Activated CD8-positive, alpha-beta T cell treated with anti-CD3 and anti-CD28 coated beads for 36 hours (primary cell): ENCODE measurements around the gene PARS2. TPM values are rescaled to one million over a fixed set of nuclear protein-coding genes. Genes with fewer than 3 reads are reported as not detected.

ENCODE experiments used
- ATAC-seq: fragments of 200-7000 bp; cut with Tn5 transposase; one replicate; pipeline ENCODE4 v1.10.0; 2021; ENCODE audit warnings: mild to moderate bottlenecking, moderate library complexity
- CTCF ChIA-PET: fragments of 350-600 bp; sonication (Branson Sonifier 250); formaldehyde crosslinking; loops from one replicate; lab custom pipeline; 2021; ENCODE audit warnings: antibody characterized with exemption; lab: Charles Lee
- POLR2A ChIA-PET: fragments of 350-600 bp; sonication (Branson Sonifier 250); formaldehyde crosslinking; loops from one replicate; lab custom pipeline; 2021; ENCODE audit warnings: antibody characterized with exemption; lab: Charles Lee
- DNase-seq: peaks from one replicate; pipeline ENCODE4 v3.0.0-alpha.2; 2020
- H3K27ac Mint-ChIP-seq: one replicate; pipeline ENCODE4 v1.8.0; 2021; ENCODE audit warnings: mild to moderate bottlenecking, mixed read lengths
- H3K27me3 Mint-ChIP-seq: one replicate; pipeline ENCODE4 v1.8.0; 2021; ENCODE audit warnings: mixed read lengths
- H3K36me3 Mint-ChIP-seq: one replicate; pipeline ENCODE4 v1.8.0; 2021; ENCODE audit warnings: low read depth, mixed read lengths
- H3K4me1 Mint-ChIP-seq: one replicate; pipeline ENCODE4 v1.8.0; 2021; ENCODE audit warnings: low read depth, mixed read lengths
- H3K4me3 Mint-ChIP-seq: one replicate; pipeline ENCODE4 v1.8.0; 2021; ENCODE audit warnings: mild to moderate bottlenecking, moderate library complexity, mixed read lengths
- H3K9me3 Mint-ChIP-seq: one replicate; pipeline ENCODE4 v1.8.0; 2021; ENCODE audit warnings: mixed read lengths
- intact Hi-C: fragments of 100-400 bp; cut with micrococcal nuclease; formaldehyde crosslinking; loops from one replicate; pipeline ENCODE4 v1.10.0; 2022
- total RNA-seq, 2 experiments: library from RNA; stranded (reverse); gene quantifications; one replicate each; pipeline ENCODE4 v1.2.3, GENCODE V29; 2021
- TF ChIP-seq, protein P1 (sequence below): fragments of 200-600 bp; IDR thresholded peaks from one replicate; pipeline ENCODE4 v1.8.0; 2022; ENCODE audit warnings: antibody characterized with exemption, mild to moderate bottlenecking

Gene PARS2
- total RNA-seq, 2 experiments from 2014 or later, result 6.0 to 6.7 TPM

DNA sequence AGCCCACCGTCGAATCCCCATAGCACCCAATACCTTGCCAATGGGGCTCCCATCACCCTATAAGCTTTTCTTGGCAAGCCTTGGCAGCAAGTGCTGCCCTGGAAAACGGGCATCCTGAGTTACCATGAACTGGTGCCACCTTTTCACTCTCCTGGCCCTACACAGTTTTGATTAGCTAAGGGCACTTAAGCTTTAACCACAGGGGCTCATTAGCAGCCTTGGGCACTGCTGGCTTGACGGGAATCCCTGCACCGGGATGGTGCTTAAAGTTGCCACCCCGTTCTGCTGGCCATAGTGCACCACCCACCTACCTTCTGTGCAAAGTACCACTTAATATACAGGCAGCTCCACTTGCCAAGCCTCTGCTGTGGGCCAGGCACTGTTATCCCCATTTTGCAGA is 13.7 kb downstream of the PARS2 start:
- H3K27ac Mint-ChIP-seq, result no peak overlapping the region
- no peaks in the 10 kb centered on the region for H3K36me3 Mint-ChIP-seq
- H3K4me3 Mint-ChIP-seq, result no peak overlapping the region
- TF ChIP-seq, protein P1, sequence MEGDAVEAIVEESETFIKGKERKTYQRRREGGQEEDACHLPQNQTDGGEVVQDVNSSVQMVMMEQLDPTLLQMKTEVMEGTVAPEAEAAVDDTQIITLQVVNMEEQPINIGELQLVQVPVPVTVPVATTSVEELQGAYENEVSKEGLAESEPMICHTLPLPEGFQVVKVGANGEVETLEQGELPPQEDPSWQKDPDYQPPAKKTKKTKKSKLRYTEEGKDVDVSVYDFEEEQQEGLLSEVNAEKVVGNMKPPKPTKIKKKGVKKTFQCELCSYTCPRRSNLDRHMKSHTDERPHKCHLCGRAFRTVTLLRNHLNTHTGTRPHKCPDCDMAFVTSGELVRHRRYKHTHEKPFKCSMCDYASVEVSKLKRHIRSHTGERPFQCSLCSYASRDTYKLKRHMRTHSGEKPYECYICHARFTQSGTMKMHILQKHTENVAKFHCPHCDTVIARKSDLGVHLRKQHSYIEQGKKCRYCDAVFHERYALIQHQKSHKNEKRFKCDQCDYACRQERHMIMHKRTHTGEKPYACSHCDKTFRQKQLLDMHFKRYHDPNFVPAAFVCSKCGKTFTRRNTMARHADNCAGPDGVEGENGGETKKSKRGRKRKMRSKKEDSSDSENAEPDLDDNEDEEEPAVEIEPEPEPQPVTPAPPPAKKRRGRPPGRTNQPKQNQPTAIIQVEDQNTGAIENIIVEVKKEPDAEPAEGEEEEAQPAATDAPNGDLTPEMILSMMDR, result no peak
- intact Hi-C loops, result no loop called here
- no peaks in the 10 kb centered on the region for H3K9me3 Mint-ChIP-seq
- H3K27me3 Mint-ChIP-seq, result no peaks in the 10 kb centered on the region
- no peak for DNase-seq
- ATAC-seq, result no peak
- H3K4me1 Mint-ChIP-seq, result no peaks in the 10 kb centered on the region
- POLR2A ChIA-PET, result interaction anchor here (2.2 kb wide), 1 partner anchor 16 kb away, joined by 5 read pairs; no protein-coding TSS in a partner anchor
- CTCF ChIA-PET, result interaction anchor here (1.1 kb wide), 1 partner anchor 42 kb away, joined by 3 read pairs; no protein-coding TSS in a partner anchor

DNA sequence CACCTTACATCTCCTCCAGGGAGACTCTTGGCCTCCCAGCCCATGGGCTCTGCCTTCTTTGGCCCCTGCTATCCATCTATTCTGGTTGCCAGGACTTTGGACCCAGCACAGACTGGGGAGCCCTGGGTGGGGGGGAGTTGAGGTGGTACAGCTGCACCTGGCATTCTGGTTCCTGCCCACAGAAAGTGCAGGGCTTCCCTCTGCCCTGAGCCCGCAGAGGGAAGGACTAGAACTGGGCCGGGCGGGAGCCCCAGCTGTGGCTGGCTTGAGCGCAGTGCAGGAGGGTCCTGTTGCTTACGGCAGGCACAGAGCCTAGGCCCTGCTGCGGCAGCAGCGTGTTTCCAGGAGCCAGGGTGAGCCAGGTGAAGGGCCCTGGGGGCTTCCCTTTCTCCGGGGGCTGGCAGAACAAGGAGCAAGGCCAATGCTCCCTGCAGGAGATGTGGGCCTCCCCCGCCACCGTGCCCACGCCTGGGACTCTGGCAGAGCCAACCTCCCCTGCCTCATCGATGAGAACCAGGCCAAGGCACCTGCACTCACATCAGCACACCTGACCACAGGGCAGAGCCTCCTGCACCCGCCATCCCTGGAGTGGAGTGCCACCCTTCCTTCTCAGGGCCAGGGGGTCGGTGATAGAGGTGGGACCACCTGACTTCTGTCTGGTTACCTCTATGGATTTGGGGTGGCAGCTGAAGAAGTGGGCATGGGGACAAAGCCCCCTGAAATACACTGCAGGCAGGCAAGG is 16.1 kb downstream of the PARS2 start:
- Mint-ChIP-seq H3K9me3 (no peaks in the 10 kb centered on the region), H3K27ac (no peak overlapping the region), H3K4me3 (no peak overlapping the region), H3K36me3 (peaks cover 4% of the 10 kb centered on the region), H3K4me1 (no peaks in the 10 kb centered on the region), H3K27me3 (no peaks in the 10 kb centered on the region)
- intact Hi-C loops, result no loop called here
- TF ChIP-seq, protein P1, result no peak
- ATAC-seq (no peak), DNase-seq (no peak)
- ChIA-PET CTCF (no interaction called here), POLR2A (no interaction called here)

DNA sequence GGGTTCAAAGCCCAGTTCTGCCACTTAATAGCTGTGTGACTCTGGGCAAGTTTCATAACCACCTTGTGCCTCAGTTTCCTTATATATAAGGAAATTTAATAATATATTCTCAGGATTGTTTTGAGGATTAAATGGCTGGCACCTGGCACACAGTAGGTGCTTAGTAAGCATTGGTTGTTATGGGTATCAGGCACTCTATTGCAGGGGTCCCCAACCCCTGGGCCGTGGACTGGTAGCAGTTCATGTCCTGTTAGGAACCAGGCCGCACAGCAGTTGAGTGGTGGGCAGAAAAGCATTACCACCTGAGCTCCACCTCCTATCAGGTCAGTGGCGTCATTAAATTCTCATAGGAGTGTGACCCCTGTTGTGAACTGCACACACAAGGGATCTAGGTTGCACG is 18.5 kb downstream of the PARS2 start:
- no peaks in the 10 kb centered on the region for H3K4me1 Mint-ChIP-seq
- CTCF ChIA-PET, result no interaction called here
- H3K9me3 Mint-ChIP-seq, result no peaks in the 10 kb centered on the region
- ATAC-seq (no peak), DNase-seq (no peak)
- TF ChIP-seq, protein P1, result no peak
- no peak overlapping the region for H3K4me3 Mint-ChIP-seq
- intact Hi-C loops, result no loop called here
- POLR2A ChIA-PET, result no interaction called here
- peaks cover 16% of the 10 kb centered on the region for H3K36me3 Mint-ChIP-seq
- H3K27me3 Mint-ChIP-seq, result no peaks in the 10 kb centered on the region
- no peak overlapping the region for H3K27ac Mint-ChIP-seq

DNA sequence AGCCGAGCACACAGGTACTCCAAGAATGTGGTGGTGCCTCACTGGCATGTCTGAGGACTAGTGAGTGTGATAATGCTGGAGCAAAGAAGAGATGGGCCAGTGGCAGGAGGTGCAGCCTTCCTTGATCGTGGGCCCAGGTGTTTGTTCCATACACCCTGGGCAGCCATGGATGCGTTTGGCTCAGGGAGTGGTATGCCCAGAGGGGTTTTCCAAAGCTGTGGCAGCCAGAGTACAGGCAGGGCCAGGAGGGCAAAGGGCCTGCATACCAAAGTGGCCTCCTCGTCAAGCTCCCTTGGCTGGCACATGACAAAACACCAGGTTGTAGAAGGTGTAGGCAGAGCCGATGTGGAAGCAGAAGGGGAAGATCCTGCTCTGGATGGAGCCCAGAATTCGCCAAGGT is 19.0 kb downstream of the PARS2 start:
- H3K4me1 Mint-ChIP-seq, result no peaks in the 10 kb centered on the region
- ChIA-PET POLR2A (interaction anchor here (1.8 kb wide), 1 partner anchor 30 kb away, joined by 5 read pairs; the partner anchor contains the start of gene TTC4), CTCF (no interaction called here)
- H3K27me3 Mint-ChIP-seq, result no peaks in the 10 kb centered on the region
- ATAC-seq (no peak), DNase-seq (no peak)
- no peaks in the 10 kb centered on the region for H3K9me3 Mint-ChIP-seq
- intact Hi-C loops, result no loop called here
- TF ChIP-seq, protein P1, result no peak
- no peak overlapping the region for H3K27ac Mint-ChIP-seq
- H3K4me3 Mint-ChIP-seq, result no peak overlapping the region
- peaks cover 17% of the 10 kb centered on the region for H3K36me3 Mint-ChIP-seq

DNA sequence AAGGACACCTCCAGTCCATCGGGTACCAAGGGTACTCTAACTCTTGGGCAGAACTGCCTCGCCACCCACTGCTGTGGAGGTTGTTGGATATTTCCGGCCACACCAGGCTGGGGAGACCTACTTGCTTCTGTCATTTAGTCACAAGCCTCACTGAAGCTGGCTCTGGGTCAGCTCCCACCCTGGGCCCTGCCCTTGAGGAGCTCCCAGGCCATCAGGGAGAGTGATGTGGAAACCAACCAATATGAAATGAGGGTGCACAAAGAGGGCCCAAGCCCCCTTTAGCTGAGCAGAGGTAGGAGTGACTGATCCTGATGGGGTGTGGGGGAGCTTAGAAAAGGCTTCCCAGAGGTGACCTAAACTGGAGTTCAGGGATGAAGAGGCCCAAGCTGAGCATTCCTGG is 19.6 kb downstream of the PARS2 start:
- CTCF ChIA-PET, result no interaction called here
- H3K27ac Mint-ChIP-seq, result no peak overlapping the region

More for the DNA sequence above, 19.6 kb downstream of the PARS2 start:
- Mint-ChIP-seq H3K9me3 (no peaks in the 10 kb centered on the region), H3K36me3 (peaks cover 23% of the 10 kb centered on the region), H3K4me3 (no peak overlapping the region), H3K27me3 (no peaks in the 10 kb centered on the region), H3K4me1 (no peaks in the 10 kb centered on the region)
- POLR2A ChIA-PET, result interaction anchor here (1.8 kb wide), 1 partner anchor 29 kb away, joined by 5 read pairs; the partner anchor contains the start of gene TTC4
- ATAC-seq (no peak), DNase-seq (no peak)
- TF ChIP-seq, protein P1, result no peak
- intact Hi-C loops, result no loop called here
